Activated T-helper 9 cell treated with anti-CD3 and anti-CD28 coated beads, Interleukin-2, amount 50 U/mL, for 16 hours (primary cell): ENCODE measurements around the gene ARMS2.

ENCODE experiments used
- DNase-seq: peaks from one replicate; pipeline ENCODE4 v3.0.0-alpha.2; 2020; ENCODE audit warnings: low read depth

ARMS2 gene, protein sequence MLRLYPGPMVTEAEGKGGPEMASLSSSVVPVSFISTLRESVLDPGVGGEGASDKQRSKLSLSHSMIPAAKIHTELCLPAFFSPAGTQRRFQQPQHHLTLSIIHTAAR

GRCh38 chr10:122454603-122455080 is at the start of gene ARMS2:
Gene ARMS2, plus strand, starts transcription at chr10:122454653. Its CDS starts 75 bp downstream, at chr10:122454728.
- DNase-seq: no peak

GRCh38 chr10:122407375-122408125 is 46.9 kb upstream of the ARMS2 start:
- peak; percentile 45 for DNase-seq

DNA sequence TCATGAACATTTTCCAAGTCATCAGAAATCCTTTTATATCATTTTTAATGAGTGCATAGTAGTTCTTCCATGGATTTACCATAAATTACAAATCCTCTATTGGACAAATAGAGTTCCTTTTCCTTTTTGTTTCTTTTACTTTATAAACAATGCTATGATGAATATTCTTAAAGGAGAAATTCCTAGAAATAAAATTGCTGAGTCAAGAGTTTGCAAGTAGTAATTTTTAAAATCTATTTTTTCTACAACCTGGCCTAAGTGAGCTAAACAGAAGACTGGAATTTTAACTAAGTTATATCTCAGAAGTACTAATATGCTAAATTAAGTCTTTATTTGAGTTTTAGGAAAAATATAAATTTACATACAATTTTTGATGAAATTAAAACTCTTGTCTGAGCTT is 41.1 kb upstream of the ARMS2 start:
- no peak for DNase-seq

DNA sequence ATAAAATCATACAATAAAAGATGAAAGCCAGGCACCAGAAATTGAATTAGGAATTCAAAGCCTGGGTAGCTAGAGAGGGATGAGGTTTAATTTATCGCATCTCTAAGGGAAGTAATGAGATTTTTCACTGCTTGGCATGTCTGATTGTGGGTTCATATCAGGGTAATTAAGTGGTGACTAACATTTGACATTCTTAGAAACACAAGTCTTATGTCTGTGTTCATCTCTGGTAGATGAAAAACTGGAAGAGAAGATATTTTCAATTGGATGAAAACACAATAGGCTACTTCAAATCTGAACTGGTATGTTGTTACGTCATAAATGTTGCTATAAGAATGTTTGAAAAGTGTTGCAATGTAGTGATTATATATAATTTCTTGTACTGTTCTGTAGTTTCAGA is 36.8 kb upstream of the ARMS2 start:
- DNase-seq: no peak

DNA sequence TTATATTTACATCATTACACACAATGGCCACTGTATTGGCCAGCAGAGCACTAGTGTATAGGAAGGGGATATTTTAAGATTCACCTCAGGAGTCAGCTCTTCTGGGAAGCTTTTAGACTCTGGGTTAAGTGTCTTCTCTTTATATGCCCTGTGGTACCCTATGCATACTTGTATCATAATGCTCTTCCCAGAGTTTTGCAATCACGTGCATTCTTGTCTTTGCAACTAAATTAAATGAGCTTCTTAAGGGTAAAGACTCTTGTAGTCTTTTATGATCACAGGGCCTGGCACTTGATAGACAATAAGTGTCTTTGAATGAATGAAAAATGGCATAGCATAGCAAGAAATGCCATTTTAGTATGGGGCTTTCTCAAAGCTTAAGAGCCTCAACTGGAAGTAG is 35.4 kb upstream of the ARMS2 start:
- DNase-seq: no peak

DNA sequence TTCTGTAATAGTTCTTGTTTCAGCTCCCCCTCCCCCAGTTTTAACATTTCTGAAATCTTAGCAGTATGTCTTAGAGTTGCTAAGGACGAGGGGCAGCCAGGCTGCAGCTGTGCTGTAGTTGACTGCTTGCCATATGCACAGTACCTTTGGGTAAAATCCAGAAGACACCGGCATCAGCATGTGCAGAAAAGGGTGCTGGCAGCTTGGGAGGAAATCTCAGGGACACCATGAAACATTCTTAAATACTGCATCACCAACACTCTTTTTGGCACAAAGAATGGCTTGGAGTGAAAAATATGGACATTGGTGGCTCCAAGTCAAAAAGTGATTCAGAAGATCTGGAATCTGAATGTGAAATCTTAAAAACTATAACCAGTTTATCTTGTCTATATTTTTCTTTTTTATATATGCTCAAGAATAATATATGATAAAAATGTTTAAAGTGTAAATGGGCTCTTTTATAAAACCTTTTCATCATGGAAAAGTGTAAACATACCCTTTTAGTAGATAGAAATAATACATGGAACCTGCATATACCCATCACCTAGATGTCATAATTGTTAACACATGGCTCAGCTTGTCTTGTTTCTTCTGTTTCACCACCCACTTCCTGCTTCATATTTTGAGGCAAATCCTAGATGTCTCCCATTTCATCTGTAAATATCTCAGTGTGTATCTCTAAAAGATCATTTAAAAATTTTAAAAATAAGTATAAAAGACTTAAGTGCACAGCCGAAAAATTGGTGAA is 34.4 kb upstream of the ARMS2 start:
- no peak for DNase-seq

DNA sequence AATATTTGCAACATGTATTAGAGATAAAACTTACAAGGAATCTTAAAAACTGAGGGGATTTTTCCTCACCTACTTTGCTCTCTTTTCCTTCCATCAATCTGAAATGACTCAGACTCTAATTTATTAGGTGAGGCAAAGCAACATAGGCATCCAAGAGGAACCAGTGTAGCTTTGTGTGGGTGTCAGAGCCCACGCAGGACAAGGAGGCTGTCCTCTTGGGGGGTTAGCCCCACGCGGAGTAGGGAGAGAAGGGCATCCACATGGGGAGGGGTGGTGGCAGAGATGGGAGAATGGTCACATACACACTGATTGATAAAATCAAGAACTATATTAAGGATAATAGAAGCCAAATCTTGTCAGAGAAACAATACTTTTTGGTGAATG is 33.8 kb upstream of the ARMS2 start:
- no peak for DNase-seq

GRCh38 chr10:122421054-122421625 is 33.3 kb upstream of the ARMS2 start:
- DNase-seq: no peak

- no peak for DNase-seq
These were observed 32.7 kb upstream of the ARMS2 start for GRCh38 chr10:122421742-122422141.

- no peak for DNase-seq
These were observed 32.0 kb upstream of the ARMS2 start for GRCh38 chr10:122422266-122422989.

GRCh38 chr10:122424059-122424458 is 30.4 kb upstream of the ARMS2 start:
- DNase-seq: no peak

- DNase-seq: no peak
These were observed 27.6 kb upstream of the ARMS2 start for GRCh38 chr10:122426829-122427228.

- no peak for DNase-seq
These were observed 27.2 kb upstream of the ARMS2 start for GRCh38 chr10:122427280-122427679.

DNA sequence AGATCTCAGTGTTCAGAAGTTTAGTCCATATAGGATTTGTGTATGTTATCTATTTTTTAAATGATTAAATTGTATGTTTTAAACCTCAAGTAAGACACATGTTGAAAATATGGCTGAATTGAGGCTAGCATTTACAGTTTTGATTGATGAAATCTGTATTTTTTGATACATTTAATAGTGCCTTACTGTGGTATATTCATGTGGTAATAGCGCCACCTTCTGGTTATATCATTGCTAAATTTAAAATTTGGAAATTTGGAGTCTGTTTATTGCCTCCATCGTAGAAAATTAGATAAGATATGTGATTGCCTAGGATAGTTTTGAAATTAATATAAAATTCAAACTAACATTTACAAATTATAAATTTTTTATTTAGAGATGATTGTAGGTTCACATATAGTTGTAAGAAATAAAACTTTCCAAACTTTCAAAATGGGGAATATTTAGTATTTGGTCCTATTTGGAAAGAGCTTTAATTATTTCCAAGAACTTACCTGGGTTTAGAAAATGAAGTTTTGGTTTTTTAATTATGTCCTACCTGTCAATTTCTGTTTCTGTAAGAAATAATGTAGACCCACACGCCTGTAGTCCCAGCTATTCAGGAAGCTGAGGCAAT is 19.1 kb upstream of the ARMS2 start:
- DNase-seq: no peak

- DNase-seq: no peak
These were observed 12.5 kb upstream of the ARMS2 start for GRCh38 chr10:122441961-122442360.

GRCh38 chr10:122445469-122445868 is 9.0 kb upstream of the ARMS2 start:
- no peak for DNase-seq

DNA sequence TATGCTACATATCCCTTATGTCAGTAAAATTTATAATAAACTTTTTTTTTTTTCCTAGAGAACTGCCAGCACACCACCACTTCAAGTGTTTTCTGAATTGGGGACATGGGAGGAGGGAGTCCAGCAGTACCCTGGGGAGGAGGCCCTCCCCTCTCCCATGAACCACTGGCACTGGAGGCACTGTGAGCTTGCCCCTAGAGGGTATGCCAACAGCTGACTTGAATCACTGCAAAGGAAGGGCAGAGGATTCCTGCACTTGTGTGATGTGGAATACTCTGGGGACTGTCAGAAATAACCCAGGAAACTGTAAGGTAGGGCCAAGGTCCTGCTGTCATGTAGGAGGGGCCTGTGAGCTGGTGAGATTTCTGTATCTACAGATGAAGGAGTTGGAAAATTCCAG is 8.5 kb upstream of the ARMS2 start:
- no peak for DNase-seq

DNA sequence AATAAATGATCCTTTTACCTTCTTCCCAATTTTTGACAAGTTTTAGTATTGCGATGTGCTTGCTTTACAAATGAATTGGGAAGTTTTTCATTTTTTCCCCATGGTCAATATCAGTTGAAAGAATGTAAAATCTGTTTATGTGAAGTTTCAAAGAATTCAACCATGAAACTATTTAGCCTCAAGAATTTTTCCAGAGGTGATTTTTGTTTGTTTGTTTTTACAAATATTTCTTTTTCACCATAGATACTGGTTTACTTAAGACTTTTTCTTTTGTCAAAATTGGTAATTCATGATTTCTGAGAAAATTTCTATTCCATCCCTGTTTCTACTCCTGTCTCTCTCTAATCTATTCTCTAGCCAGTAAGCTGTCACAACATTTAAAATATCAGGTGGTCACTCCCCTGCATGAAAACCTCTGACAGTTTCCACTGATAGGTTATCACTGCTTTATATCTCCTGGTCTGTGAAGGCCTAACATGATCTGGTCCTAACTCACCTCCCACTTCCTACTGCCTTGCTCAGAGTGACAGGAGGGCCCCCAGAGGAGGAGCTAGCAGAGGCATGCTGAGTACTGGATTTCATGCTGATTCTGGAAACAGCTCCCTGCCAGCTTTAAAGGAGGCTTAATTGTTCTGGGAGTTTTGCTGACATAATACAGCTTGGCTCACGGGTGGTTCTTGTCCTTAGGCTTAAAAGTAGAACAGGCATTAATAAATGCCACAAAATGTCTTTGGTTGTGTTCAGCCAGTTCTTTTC is 7.6 kb upstream of the ARMS2 start:
- no peak for DNase-seq

- DNase-seq: no peak
These were observed 5.9 kb upstream of the ARMS2 start for GRCh38 chr10:122448600-122448999.

DNA sequence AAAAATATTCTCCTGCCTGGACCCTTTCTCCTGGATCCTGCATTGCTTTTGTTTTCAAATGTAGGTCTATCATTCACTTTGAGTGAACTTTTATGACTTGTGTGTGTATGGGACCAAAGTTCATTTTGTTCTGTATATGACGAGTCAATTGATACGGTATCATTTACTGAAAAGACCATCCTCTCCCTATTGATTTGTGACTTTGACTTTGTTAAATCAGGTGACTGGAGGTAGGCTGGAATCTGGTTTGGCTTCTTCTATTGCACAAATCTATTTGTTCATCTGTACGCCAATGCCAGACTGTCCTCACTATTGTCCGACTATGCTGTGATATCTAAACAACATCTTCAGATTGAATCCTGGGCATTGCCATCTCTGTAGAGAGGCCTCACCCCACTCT is 5.3 kb upstream of the ARMS2 start:
- DNase-seq: no peak
